Endodermal cell (in vitro differentiated cells): ENCODE data around the gene E2F7. TPM values are rescaled to one million over a fixed set of nuclear protein-coding genes. Genes with fewer than 3 reads are reported as not detected.

Experiments used
- DNase-seq: peaks from one replicate; pipeline ENCODE4 v3.0.0-alpha.2; 2017
- H3K27ac ChIP-seq: 2 replicates; pipeline ENCODE4 v1.5.1; 2013; ENCODE audit warnings: mild to moderate bottlenecking, low read depth, low read length, moderate library complexity
- H3K27me3 ChIP-seq: 2 replicates; pipeline ENCODE4 v1.6.1; 2013; ENCODE audit warnings: mild to moderate bottlenecking, low read length, moderate library complexity; ENCODE audit not compliant: insufficient read depth, control insufficient read depth, poor library complexity, severe bottlenecking
- H3K36me3 ChIP-seq: 2 replicates; pipeline ENCODE4 v1.7.0; 2013; ENCODE audit warnings: mild to moderate bottlenecking, low read length, moderate library complexity; ENCODE audit not compliant: control insufficient read depth, insufficient read depth
- H3K4me1 ChIP-seq: one replicate; pipeline ENCODE4 v1.7.0; 2013; ENCODE audit warnings: low read length; ENCODE audit not compliant: control insufficient read depth, insufficient read depth
- H3K4me3 ChIP-seq: 2 replicates; pipeline ENCODE4 v1.5.1; 2013; ENCODE audit warnings: mild to moderate bottlenecking, low read length, moderate library complexity
- H3K9ac ChIP-seq: 2 replicates; pipeline ENCODE4 v1.6.1; 2013; ENCODE audit warnings: mild to moderate bottlenecking, low read length, moderate library complexity; ENCODE audit not compliant: poor library complexity, severe bottlenecking; ENCODE audit errors: extremely low read depth
- H3K9me3 ChIP-seq: 2 replicates; pipeline ENCODE4 v1.6.1; 2013; ENCODE audit warnings: mild to moderate bottlenecking, low read length, moderate library complexity; ENCODE audit not compliant: control insufficient read depth
- H3K27ac Mint-ChIP-seq: 2 replicates; pipeline ENCODE4 v1.8.0; 2020; ENCODE audit warnings: mixed read lengths
- H3K27me3 Mint-ChIP-seq: 2 replicates; pipeline ENCODE4 v1.8.0; 2021; ENCODE audit warnings: mild to moderate bottlenecking, mixed read lengths; ENCODE audit not compliant: insufficient read depth
- H3K36me3 Mint-ChIP-seq: 2 replicates; pipeline ENCODE4 v1.8.0; 2020; ENCODE audit warnings: low read depth, mixed read lengths
- H3K4me1 Mint-ChIP-seq: 2 replicates; pipeline ENCODE4 v1.8.0; 2020; ENCODE audit warnings: mixed read lengths
- H3K4me3 Mint-ChIP-seq: 2 replicates; pipeline ENCODE4 v1.8.0; 2020; ENCODE audit warnings: mild to moderate bottlenecking, moderate library complexity, mixed read lengths
- H3K9me3 Mint-ChIP-seq: 2 replicates; pipeline ENCODE4 v1.8.0; 2020; ENCODE audit warnings: mild to moderate bottlenecking, mixed read lengths
- WGBS, 2 experiments: methylation state at CpG; one replicate each; pipeline versions ENCODE4 v1.1.5 to v1.1.7; 2013; ENCODE audit warnings: missing lambda C conversion rate in 2 of 2, mixed read lengths in 1 of 2; ENCODE audit not compliant: insufficient coverage in 1 of 2, insufficient read length in 1 of 2; 5-methylcytosine and 5-hydroxymethylcytosine counted together
- long read RNA-seq, 4 experiments: library from polyadenylated mRNA in 2 of 4; library from RNA in 1 of 4; library from capped mRNA in 1 of 4; stranded (forward) in 3 of 4; unstranded in 1 of 4; transcript quantifications; one replicate each; pipeline ENCODE4 v2.0.0, GENCODE V29; 2020 to 2021; ENCODE audit warnings: inconsistent platforms in 1 of 4
- polyA plus RNA-seq, 2 experiments: library from polyadenylated mRNA; stranded (reverse); fragments of 50-300 nt; gene quantifications; one replicate each; pipeline ENCODE4 v1.2.3, GENCODE V29; 2013
- total RNA-seq, 2 donors: library from RNA; stranded (reverse); fragmentation: NEBNext Ultra II Directional in 1 of 2; extraction: Animal tissue kit (Norgen Biotek cat#: 25700) in 1 of 2; gene quantifications; 2 replicates in 1 of 2; 3 replicates in 1 of 2; pipeline ENCODE4 v1.2.1, GENCODE V29; 2021
- TF ChIP-seq, protein P1 (sequence below): fragments of 200-600 bp; sonication (generic); conservative IDR thresholded peaks from 2 replicates; pipeline ENCODE4 v1.5.0; 2021; ENCODE audit warnings: antibody characterized with exemption, mild to moderate bottlenecking

Gene E2F7
- 10 to 100 TPM; 21.0 to 21.2 TPM for total RNA-seq
- polyA plus RNA-seq (2013, experiment 1 of 2) = 19.1 TPM
- 17.2 TPM for polyA plus RNA-seq (2013, experiment 2 of 2)
- long read RNA-seq, experiment 1, full-length matches to known transcripts = 1 of 7 reads
- long read RNA-seq, experiment 1, partial matches to known transcripts = 2 of 7 reads
- long read RNA-seq, experiment 1, other reads (novel, unspliced or antisense) = 4 of 7 reads
- long read RNA-seq, experiment 2, full-length matches to known transcripts = 11 of 19 reads
- long read RNA-seq, experiment 2, partial matches to known transcripts = 2 of 19 reads
- long read RNA-seq, experiment 2, other reads (novel, unspliced or antisense) = 6 of 19 reads
- long read RNA-seq, experiment 3, full-length matches to known transcripts = 11 of 24 reads
- long read RNA-seq, experiment 3, partial matches to known transcripts = 5 of 24 reads
- long read RNA-seq, experiment 3, other reads (novel, unspliced or antisense) = 8 of 24 reads
- long read RNA-seq, experiment 4, partial matches to known transcripts = 0 of 1 reads
- long read RNA-seq, experiment 4, other reads (novel, unspliced or antisense) = 1 of 1 reads

- whole genome bisulfite sequencing, 2 experiments = 0 to 2% methylated on average over 16 to 84 of the region's 87 CpGs
- H3K27me3 ChIP-seq = no peaks in the 10 kb centered on the region
- H3K27ac ChIP-seq = peak within 1 kb of the TSS; percentile 85
- Mint-ChIP-seq H3K4me3 (peak within 1 kb of the TSS; percentile 66), H3K9me3 (no peaks in the 10 kb centered on the region), H3K27me3 (peaks cover 1% of the 10 kb centered on the region), H3K4me1 (peaks cover 11% of the 10 kb centered on the region), H3K36me3 (peaks cover 5% of the 10 kb centered on the region), H3K27ac (peak within 1 kb of the TSS; percentile 85)
- peak; percentile 100 for DNase-seq
- H3K36me3 ChIP-seq = no peaks in the 10 kb centered on the region
- peak within 1 kb of the TSS; percentile 85 for H3K4me3 ChIP-seq
- TF ChIP-seq, protein P1, sequence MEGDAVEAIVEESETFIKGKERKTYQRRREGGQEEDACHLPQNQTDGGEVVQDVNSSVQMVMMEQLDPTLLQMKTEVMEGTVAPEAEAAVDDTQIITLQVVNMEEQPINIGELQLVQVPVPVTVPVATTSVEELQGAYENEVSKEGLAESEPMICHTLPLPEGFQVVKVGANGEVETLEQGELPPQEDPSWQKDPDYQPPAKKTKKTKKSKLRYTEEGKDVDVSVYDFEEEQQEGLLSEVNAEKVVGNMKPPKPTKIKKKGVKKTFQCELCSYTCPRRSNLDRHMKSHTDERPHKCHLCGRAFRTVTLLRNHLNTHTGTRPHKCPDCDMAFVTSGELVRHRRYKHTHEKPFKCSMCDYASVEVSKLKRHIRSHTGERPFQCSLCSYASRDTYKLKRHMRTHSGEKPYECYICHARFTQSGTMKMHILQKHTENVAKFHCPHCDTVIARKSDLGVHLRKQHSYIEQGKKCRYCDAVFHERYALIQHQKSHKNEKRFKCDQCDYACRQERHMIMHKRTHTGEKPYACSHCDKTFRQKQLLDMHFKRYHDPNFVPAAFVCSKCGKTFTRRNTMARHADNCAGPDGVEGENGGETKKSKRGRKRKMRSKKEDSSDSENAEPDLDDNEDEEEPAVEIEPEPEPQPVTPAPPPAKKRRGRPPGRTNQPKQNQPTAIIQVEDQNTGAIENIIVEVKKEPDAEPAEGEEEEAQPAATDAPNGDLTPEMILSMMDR = no peak
- H3K4me1 ChIP-seq = no peaks in the 10 kb centered on the region
- H3K9me3 ChIP-seq = no peaks in the 10 kb centered on the region
- H3K9ac ChIP-seq = peak within 1 kb of the TSS; percentile 41
Measured at GRCh38 chr12:77065361-77066204, at the start of gene E2F7. Gene E2F7 (minus strand): TSS chr12:77065569. CDS start chr12:77064635, 934 bp downstream.

DNA sequence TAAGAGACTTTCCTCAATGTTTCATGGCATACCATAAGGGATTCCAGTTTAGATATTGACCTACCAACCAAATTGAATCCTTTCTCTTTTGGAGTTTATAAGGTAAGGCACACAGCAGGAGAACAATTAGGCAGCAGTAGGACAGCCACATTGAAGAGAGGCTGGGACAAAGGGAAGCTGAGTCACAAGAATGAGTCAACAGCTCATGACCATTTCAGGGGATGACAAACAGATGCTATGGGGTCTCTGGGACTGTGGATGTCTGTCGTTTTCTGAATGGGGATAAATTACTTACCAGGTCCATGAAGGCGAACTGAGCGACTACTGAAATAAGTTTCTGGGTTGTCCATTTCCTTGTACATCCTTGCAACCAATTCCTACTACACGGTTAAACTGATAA is 48.6 kb upstream of the E2F7 start:
- H3K9me3 Mint-ChIP-seq = peaks cover 10% of the 10 kb centered on the region
- H3K4me3 ChIP-seq = no peak overlapping the region
- H3K36me3 ChIP-seq = no peaks in the 10 kb centered on the region
- no peak overlapping the region for H3K4me3 Mint-ChIP-seq
- H3K27ac ChIP-seq = no peak overlapping the region
- H3K4me1 ChIP-seq = no peaks in the 10 kb centered on the region
- H3K27me3 ChIP-seq = no peaks in the 10 kb centered on the region
- no peaks in the 10 kb centered on the region for H3K27me3 Mint-ChIP-seq
- H3K4me1 Mint-ChIP-seq = no peaks in the 10 kb centered on the region
- H3K9ac ChIP-seq = no peak overlapping the region
- TF ChIP-seq, protein P1 = no peak
- DNase-seq = no peak
- H3K36me3 Mint-ChIP-seq = no peaks in the 10 kb centered on the region
- H3K27ac Mint-ChIP-seq = no peak overlapping the region
- H3K9me3 ChIP-seq = no peaks in the 10 kb centered on the region
- 71 to 83% methylated on average over 3 to 4 of the region's 4 CpGs for WGBS, 2 experiments

- Mint-ChIP-seq H3K27me3 (no peaks in the 10 kb centered on the region), H3K4me3 (no peak overlapping the region), H3K36me3 (no peaks in the 10 kb centered on the region), H3K27ac (no peak overlapping the region), H3K9me3 (peaks cover 10% of the 10 kb centered on the region), H3K4me1 (peaks cover 3% of the 10 kb centered on the region)
- H3K27ac ChIP-seq = no peak overlapping the region
- H3K4me1 ChIP-seq = no peaks in the 10 kb centered on the region
- no peak overlapping the region for H3K4me3 ChIP-seq
- TF ChIP-seq, protein P1 = no peak
- H3K36me3 ChIP-seq = no peaks in the 10 kb centered on the region
- H3K9me3 ChIP-seq = no peaks in the 10 kb centered on the region
- WGBS, 2 experiments = 86 to 100% methylated on average over 1 of the region's 1 CpG
- H3K9ac ChIP-seq = no peak overlapping the region
- DNase-seq = no peak
- no peaks in the 10 kb centered on the region for H3K27me3 ChIP-seq
Measured at GRCh38 chr12:77108707-77109106, 43.3 kb upstream of the E2F7 start.
